Measurements from ENCODE around the gene RPS3. TPM values are rescaled to one million over a fixed set of nuclear protein-coding genes. Genes with fewer than 3 reads are reported as not detected.

RPS3 gene
- total RNA-seq, 1 experiment from 2014 or later: 3,765 TPM

GRCh38 chr11:75424396-75424795 is 25.1 kb downstream of the RPS3 start:
- H3K4ac ChIP-seq (ENCODE audit: low read depth, low read length): no peak overlapping the region
- no peak overlapping the region for H3K27ac ChIP-seq (ENCODE audit: insufficient read length, low read depth, low read length)
- no peak overlapping the region for H2BK12ac ChIP-seq (ENCODE audit: insufficient read length, low read depth, low read length)
- H2AK5ac ChIP-seq (ENCODE audit: insufficient read length, low read length): no peak overlapping the region
- H3K4me1 ChIP-seq (ENCODE audit: insufficient read depth, low read length): no peaks in the 10 kb centered on the region
- TF ChIP-seq CTCF (conservative IDR thresholded peaks at IDR 0.05): no peak
- no peaks in the 10 kb centered on the region for H3K79me2 ChIP-seq (ENCODE audit: insufficient read depth, low read length)
- H2BK15ac ChIP-seq (ENCODE audit: low read depth, low read length): no peak overlapping the region
- H2BK20ac ChIP-seq (ENCODE audit: low read depth, low read length, poor library complexity, severe bottlenecking): no peak overlapping the region
- no peaks in the 10 kb centered on the region for H3K23me2 ChIP-seq (ENCODE audit: insufficient read length, low read depth, low read length, poor library complexity, severe bottlenecking)
- Mint-ChIP-seq H3K4me1 (peaks cover 10 to 17% of the 10 kb centered on the region in 2 experiments), H3K27me3 (ENCODE audit: low read depth) (peaks cover 22% of the 10 kb centered on the region), H3K27ac (no peak overlapping the region), H3K4me3 (no peak overlapping the region; a peak in 1 of 5 replicates), H3K9me3 (peaks cover 12 to 16% of the 10 kb centered on the region in 2 experiments), H3K36me3 (ENCODE audit: insufficient read depth in 1 of 3, low read depth in 3 of 3) (peaks cover 20 to 24% (median 20%) of the 10 kb centered on the region in 3 experiments)
- no peak overlapping the region for H3K56ac ChIP-seq (ENCODE audit: insufficient read length, low read depth, low read length)
- no peak overlapping the region for H3K4me2 ChIP-seq (ENCODE audit: insufficient read depth, insufficient read length, low read length)
- peaks cover 9% of the 10 kb centered on the region for H3K27me3 ChIP-seq (ENCODE audit: insufficient read depth, low read length)
- no peak overlapping the region for H2BK120ac ChIP-seq (ENCODE audit: low read depth, low read length, poor library complexity, severe bottlenecking)
- H4K20me1 ChIP-seq (ENCODE audit: control insufficient read depth, insufficient read depth, insufficient read length): no peaks in the 10 kb centered on the region
- no peaks in the 10 kb centered on the region for H3K79me1 ChIP-seq (ENCODE audit: insufficient read depth, low read depth, low read length, poor library complexity, severe bottlenecking)
- H2AFZ ChIP-seq (ENCODE audit: low read length): no peak overlapping the region
- no peak overlapping the region for H3K18ac ChIP-seq (ENCODE audit: insufficient read length, low read depth, low read length)
- H4K5ac ChIP-seq (ENCODE audit: insufficient read length, low read depth, low read length): no peak overlapping the region
- no peak overlapping the region for H3K9ac ChIP-seq (ENCODE audit: extremely low read depth, insufficient read length, low read length)
- no peak for DNase-seq
- H4K8ac ChIP-seq (replicated peaks; ENCODE audit: insufficient read length, low read depth, low read length): no peak overlapping the region
- H4K91ac ChIP-seq (ENCODE audit: insufficient read length, low read depth, low read length): no peak overlapping the region
- no peak overlapping the region for H3T11ph ChIP-seq (ENCODE audit: low read length)
- no peak overlapping the region for H2BK5ac ChIP-seq (ENCODE audit: insufficient read length, low read length)
- no CpG with 5 or more reads among the region's 1 CpG for WGBS (ENCODE audit: extremely low coverage, insufficient read length, low lambda C conversion rate)
- no peak overlapping the region for H3K23ac ChIP-seq (ENCODE audit: insufficient read length, low read depth, low read length)
- H3K9me3 ChIP-seq (ENCODE audit: control insufficient read depth, low read depth, low read length): peaks cover 7% of the 10 kb centered on the region
- H3K14ac ChIP-seq (ENCODE audit: insufficient read depth, low read length): no peak overlapping the region
